Bronchus fibroblast of lung (primary cell): ENCODE data around the gene DOCK4. TPM values are rescaled to one million over a fixed set of nuclear protein-coding genes. Genes with fewer than 3 reads are reported as not detected.

Source experiments
- total RNA-seq: library from RNA; depleted of rRNA; stranded (reverse); fragments of >200 nt; gene quantifications from 2 replicates; pipeline ENCODE4 v1.2.3, GENCODE V29; 2015

DOCK4 gene, protein sequence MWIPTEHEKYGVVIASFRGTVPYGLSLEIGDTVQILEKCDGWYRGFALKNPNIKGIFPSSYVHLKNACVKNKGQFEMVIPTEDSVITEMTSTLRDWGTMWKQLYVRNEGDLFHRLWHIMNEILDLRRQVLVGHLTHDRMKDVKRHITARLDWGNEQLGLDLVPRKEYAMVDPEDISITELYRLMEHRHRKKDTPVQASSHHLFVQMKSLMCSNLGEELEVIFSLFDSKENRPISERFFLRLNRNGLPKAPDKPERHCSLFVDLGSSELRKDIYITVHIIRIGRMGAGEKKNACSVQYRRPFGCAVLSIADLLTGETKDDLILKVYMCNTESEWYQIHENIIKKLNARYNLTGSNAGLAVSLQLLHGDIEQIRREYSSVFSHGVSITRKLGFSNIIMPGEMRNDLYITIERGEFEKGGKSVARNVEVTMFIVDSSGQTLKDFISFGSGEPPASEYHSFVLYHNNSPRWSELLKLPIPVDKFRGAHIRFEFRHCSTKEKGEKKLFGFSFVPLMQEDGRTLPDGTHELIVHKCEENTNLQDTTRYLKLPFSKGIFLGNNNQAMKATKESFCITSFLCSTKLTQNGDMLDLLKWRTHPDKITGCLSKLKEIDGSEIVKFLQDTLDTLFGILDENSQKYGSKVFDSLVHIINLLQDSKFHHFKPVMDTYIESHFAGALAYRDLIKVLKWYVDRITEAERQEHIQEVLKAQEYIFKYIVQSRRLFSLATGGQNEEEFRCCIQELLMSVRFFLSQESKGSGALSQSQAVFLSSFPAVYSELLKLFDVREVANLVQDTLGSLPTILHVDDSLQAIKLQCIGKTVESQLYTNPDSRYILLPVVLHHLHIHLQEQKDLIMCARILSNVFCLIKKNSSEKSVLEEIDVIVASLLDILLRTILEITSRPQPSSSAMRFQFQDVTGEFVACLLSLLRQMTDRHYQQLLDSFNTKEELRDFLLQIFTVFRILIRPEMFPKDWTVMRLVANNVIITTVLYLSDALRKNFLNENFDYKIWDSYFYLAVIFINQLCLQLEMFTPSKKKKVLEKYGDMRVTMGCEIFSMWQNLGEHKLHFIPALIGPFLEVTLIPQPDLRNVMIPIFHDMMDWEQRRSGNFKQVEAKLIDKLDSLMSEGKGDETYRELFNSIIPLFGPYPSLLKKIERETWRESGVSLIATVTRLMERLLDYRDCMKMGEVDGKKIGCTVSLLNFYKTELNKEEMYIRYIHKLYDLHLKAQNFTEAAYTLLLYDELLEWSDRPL (N-terminal part only)
- 5.9 and 7.4 TPM in 2 replicates for total RNA-seq

GRCh38 chr7:112206238-112206990 lies at the start of gene DOCK4, which contains the start of gene ZNF277:
Gene DOCK4 (minus strand): TSS chr7:112206399. CDS start chr7:112206138, 261 bp downstream.
Gene ZNF277 (plus strand): TSS chr7:112206695. CDS start chr7:112206717, 22 bp downstream.

Other genes with a start within 250 kb of the DOCK4 start
- 18.4 and 21.0 TPM in 2 replicates for gene ZNF277, start 296 bp upstream of the DOCK4 start, total RNA-seq
- 22.0 and 33.0 TPM in 2 replicates for gene IFRD1, start 244.1 kb upstream of the DOCK4 start, total RNA-seq